H1 (cell line): ENCODE data around the gene FAM186B. TPM values are rescaled to one million over a fixed set of nuclear protein-coding genes. Genes with fewer than 3 reads are reported as not detected.

ENCODE experiments used
- CTCF ChIA-PET: fragments of 300-600 bp; sonication (Branson Sonifier 250); formaldehyde crosslinking; loops from one replicate; lab custom pipeline; 2021; ENCODE audit not compliant: partially characterized antibody; lab: Charles Lee
- POLR2A ChIA-PET: fragments of 300-600 bp; sonication (Branson Sonifier 250); formaldehyde crosslinking; loops from one replicate; lab custom pipeline; 2021; ENCODE audit warnings: inconsistent platforms; ENCODE audit not compliant: partially characterized antibody; lab: Charles Lee
- DNase-seq, 2 experiments: peaks; one replicate each; pipeline versions ENCODE4 v3.0.0 to v3.0.0-alpha.2; 2010 to 2022; ENCODE audit warnings: low spot score in 2 of 2, low read depth in 1 of 2, mixed read lengths in 1 of 2
- FAIRE-seq: peaks from 2 replicates; lab custom pipeline; 2011; peaks lifted over from hg19 to GRCh38; lab: Jason Lieb, UNC
- H2AFZ ChIP-seq: 2 replicates; pipeline ENCODE4 v1.8.1; 2012; ENCODE audit warnings: low read length, inconsistent platforms
- H2AK5ac ChIP-seq: 2 replicates; pipeline ENCODE4 v1.6.1; 2013; ENCODE audit warnings: low read depth, low read length
- H2BK120ac ChIP-seq: replicated peaks from 2 replicates; pipeline ENCODE3; 2013; ENCODE audit warnings: low read depth, low read length, inconsistent platforms
- H2BK12ac ChIP-seq: 2 replicates; pipeline ENCODE4 v1.6.1; 2013; ENCODE audit warnings: low read depth, low read length
- H2BK15ac ChIP-seq: 2 replicates; pipeline ENCODE4 v1.6.1; 2013; ENCODE audit warnings: low read length
- H2BK20ac ChIP-seq: 2 replicates; pipeline ENCODE4 v1.6.1; 2013; ENCODE audit warnings: low read length
- H2BK5ac ChIP-seq: 2 replicates; pipeline ENCODE4 v1.6.1; 2013; ENCODE audit warnings: low read depth, low read length
- H3K14ac ChIP-seq: 2 replicates; pipeline ENCODE4 v1.6.1; 2013; ENCODE audit warnings: inconsistent platforms; ENCODE audit not compliant: insufficient read length
- H3K18ac ChIP-seq: 2 replicates; pipeline ENCODE4 v1.6.1; 2013; ENCODE audit warnings: low read length; ENCODE audit errors: extremely low read depth
- H3K23ac ChIP-seq: 2 replicates; pipeline ENCODE4 v1.6.1; 2013; ENCODE audit warnings: inconsistent platforms; ENCODE audit not compliant: insufficient read length
- H3K23me2 ChIP-seq: 2 replicates; pipeline ENCODE4 v1.6.1; 2013; ENCODE audit warnings: low read depth, low read length
- H3K27ac ChIP-seq: 2 replicates; pipeline ENCODE4 v1.6.1; 2011; ENCODE audit warnings: low read depth, low read length, inconsistent platforms
- H3K27me3 ChIP-seq, 4 experiments: replicated peaks in 1 of 4; 1 replicate in 1 of 4; 2 replicates in 3 of 4; pipeline versions ENCODE4 v1.6.1 to v1.8.1; 2011 to 2013; ENCODE audit warnings: low read length in 3 of 4, mild to moderate bottlenecking in 3 of 4, inconsistent platforms in 2 of 4, mixed read lengths in 2 of 4, moderate library complexity in 1 of 4; ENCODE audit not compliant: control insufficient read depth in 3 of 4, insufficient read depth in 3 of 4; ENCODE audit errors: extremely low read depth in 1 of 4
- H3K36me3 ChIP-seq, 4 experiments: 2 replicates each; pipeline versions ENCODE4 v1.6.1 to v1.8.1; 2011 to 2013; ENCODE audit warnings: mild to moderate bottlenecking in 4 of 4, low read length in 3 of 4, moderate library complexity in 2 of 4, control low read depth in 1 of 4, inconsistent platforms in 1 of 4; ENCODE audit not compliant: insufficient read depth in 4 of 4, control insufficient read depth in 2 of 4
- H3K4ac ChIP-seq: replicated peaks from 2 replicates; pipeline ENCODE3; 2013; ENCODE audit warnings: low read length, low read depth, mixed read lengths, inconsistent platforms; ENCODE audit not compliant: insufficient read length
- H3K4me1 ChIP-seq, 4 experiments: replicated peaks in 1 of 4; 1 replicate in 1 of 4; 2 replicates in 3 of 4; pipeline versions ENCODE4 v1.6.1 to v1.8.1; 2011 to 2013; ENCODE audit warnings: low read length in 3 of 4, inconsistent platforms in 2 of 4, mixed read lengths in 1 of 4; ENCODE audit not compliant: insufficient read depth in 4 of 4, control insufficient read depth in 3 of 4
- H3K4me2 ChIP-seq, 2 experiments: 2 replicates each; pipeline versions ENCODE4 v1.6.1 to v1.8.1; 2011 to 2013; ENCODE audit warnings: low read depth in 2 of 2, low read length in 2 of 2, control low read depth in 1 of 2, inconsistent platforms in 1 of 2, mild to moderate bottlenecking in 1 of 2; ENCODE audit not compliant: insufficient read depth in 1 of 2
- H3K4me3 ChIP-seq, 4 experiments: fragments of 200-600, 300-600 bp in 1 of 4; sonication (generic), shearing (Covaris generic), sonication (Bioruptor Twin) in 1 of 4; 2 replicates each; pipeline versions ENCODE4 v1.5.1 to v1.8.1; 2011 to 2016; ENCODE audit warnings: low read length in 4 of 4, low read depth in 3 of 4, control low read depth in 2 of 4, inconsistent platforms in 2 of 4, mild to moderate bottlenecking in 2 of 4, mixed read lengths in 1 of 4, moderate library complexity in 1 of 4; ENCODE audit not compliant: insufficient read depth in 2 of 4; ENCODE audit errors: extremely low read depth in 1 of 4
- H3K56ac ChIP-seq: replicated peaks from 2 replicates; pipeline ENCODE3; 2013; ENCODE audit warnings: low read depth, mild to moderate bottlenecking, mixed read lengths, low read length, inconsistent platforms; ENCODE audit not compliant: insufficient read length
- H3K79me1 ChIP-seq: 2 replicates; pipeline ENCODE4 v1.6.1; 2013; ENCODE audit warnings: low read depth, low read length, control low read depth
- H3K79me2 ChIP-seq, 2 experiments: 2 replicates each; pipeline versions ENCODE4 v1.6.1 to v1.8.1; 2012 to 2013; ENCODE audit warnings: low read length in 2 of 2, mild to moderate bottlenecking in 2 of 2, inconsistent platforms in 1 of 2; ENCODE audit not compliant: insufficient read depth in 2 of 2, control insufficient read depth in 1 of 2
- H3K9ac ChIP-seq, 4 experiments: replicated peaks in 1 of 4; 1 replicate in 1 of 4; 2 replicates in 3 of 4; pipeline versions ENCODE4 v1.6.1 to v1.8.1; 2011 to 2013; ENCODE audit warnings: low read depth in 3 of 4, low read length in 3 of 4, control low read depth in 2 of 4, mild to moderate bottlenecking in 2 of 4, moderate library complexity in 2 of 4, inconsistent platforms in 1 of 4; ENCODE audit errors: extremely low read depth in 1 of 4
- H3K9me3 ChIP-seq, 2 experiments: 2 replicates each; pipeline versions ENCODE4 v1.6.1 to v1.8.1; 2012 to 2013; ENCODE audit warnings: mild to moderate bottlenecking in 2 of 2, moderate library complexity in 2 of 2, control low read depth in 1 of 2, inconsistent platforms in 1 of 2, low read depth in 1 of 2, low read length in 1 of 2, mixed read lengths in 1 of 2; ENCODE audit not compliant: insufficient read depth in 2 of 2
- H4K20me1 ChIP-seq, 2 experiments: replicated peaks in 1 of 2; 2 replicates each; pipeline versions ENCODE3 to v1.8.1; 2011 to 2013; ENCODE audit warnings: inconsistent platforms in 2 of 2, low read length in 2 of 2, mild to moderate bottlenecking in 1 of 2; ENCODE audit not compliant: insufficient read depth in 2 of 2, control insufficient read depth in 1 of 2
- H4K5ac ChIP-seq: 2 replicates; pipeline ENCODE4 v1.6.1; 2013; ENCODE audit warnings: low read length, low read depth, mixed read lengths, inconsistent platforms; ENCODE audit not compliant: insufficient read length
- H4K8ac ChIP-seq: 2 replicates; pipeline ENCODE4 v1.8.0; 2013; ENCODE audit warnings: mild to moderate bottlenecking, moderate library complexity, low read length, inconsistent platforms; ENCODE audit not compliant: insufficient read depth; ENCODE audit errors: extremely low read depth
- H4K91ac ChIP-seq: replicated peaks from 2 replicates; pipeline ENCODE3; 2013; ENCODE audit warnings: low read length, mixed read lengths, inconsistent platforms; ENCODE audit not compliant: insufficient read length
- HDAC2 ChIP-seq, 2 experiments: fragments of 300-600 bp in 1 of 2; sonication (generic) in 1 of 2; IDR thresholded peaks; 2 replicates each; pipeline ENCODE4 v1.6.1; 2011 to 2012; ENCODE audit warnings: low read depth in 2 of 2, low read length in 2 of 2, mild to moderate bottlenecking in 2 of 2, moderate library complexity in 2 of 2, borderline replicate concordance in 1 of 2, inconsistent platforms in 1 of 2
- WGBS, 2 experiments: shearing (Covaris generic) in 1 of 2; methylation state at CpG; one replicate each; pipeline versions ENCODE4 v1.1.6 to v1.1.7; 2013 to 2015; ENCODE audit warnings: low lambda C conversion rate in 2 of 2, mixed read lengths in 2 of 2, inconsistent platforms in 1 of 2, low coverage in 1 of 2, missing lambda C conversion rate in 1 of 2; ENCODE audit not compliant: insufficient replicate concordance in 2 of 2, insufficient coverage in 1 of 2, insufficient read length in 1 of 2; ENCODE audit errors: extremely low coverage in 1 of 2, missing lambda C conversion rate in 1 of 2; 5-methylcytosine and 5-hydroxymethylcytosine counted together
- polyA plus RNA-seq, 7 experiments: library from polyadenylated mRNA; depleted of rRNA in 3 of 7; stranded (reverse) in 5 of 7; unstranded in 2 of 7; fragments of >200 nt in 5 of 7; fragments of 200-250 nt in 2 of 7; gene quantifications; 1 replicate in 5 of 7; 2 replicates in 1 of 7; 4 replicates in 1 of 7; pipeline versions ENCODE4 v1.2.1 to v1.2.3, GENCODE V29; 2011 to 2013; ENCODE audit warnings: missing spikeins in 2 of 7, mixed read lengths in 2 of 7
- total RNA-seq: library from RNA; stranded (reverse); fragmentation: NEBNext Ultra II Directional; extraction: Animal tissue kit (Norgen Biotek cat#: 25700); gene quantifications from 2 replicates; pipeline ENCODE4 v1.2.1, GENCODE V29; 2021

Gene FAM186B
- total and polyA plus RNA-seq, 2 of the 8 experiments (the other 6 are each of a cell fraction or from before 2014, with no cell fraction given): 0.12 to 0.73 TPM

DNA sequence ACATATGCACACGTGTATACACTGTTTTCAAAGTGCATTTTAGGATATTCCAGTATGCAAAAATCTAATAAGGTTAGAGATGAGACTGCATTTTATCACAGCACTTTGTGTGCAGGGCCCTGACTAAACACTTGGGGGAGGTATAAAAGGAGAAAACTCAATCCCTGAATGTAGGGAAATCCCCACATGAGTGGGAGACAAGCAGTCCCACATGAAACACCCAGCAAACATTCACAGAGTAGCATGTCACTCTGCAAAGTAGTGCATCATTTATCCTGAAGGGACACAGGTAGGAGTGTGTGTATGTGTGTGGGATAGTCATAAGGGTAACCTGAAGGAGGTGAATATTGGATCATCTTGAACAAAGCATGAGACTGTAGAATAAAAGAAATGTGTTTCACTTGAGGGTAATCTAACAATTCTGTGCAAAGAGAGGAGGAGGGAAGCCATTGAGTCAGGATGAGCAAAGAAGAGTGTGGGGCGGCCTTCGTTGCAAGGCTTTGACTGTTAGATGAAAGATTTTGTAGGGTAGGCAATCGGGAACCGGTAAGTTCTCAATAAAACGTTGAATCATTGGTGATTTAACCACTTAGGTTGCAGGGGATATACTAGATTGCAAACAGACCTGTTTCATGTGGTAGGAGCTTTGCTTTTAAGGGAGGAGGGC lies 20.9 kb upstream of the FAM186B start:
- no peak overlapping the region for H4K5ac ChIP-seq
- H4K91ac ChIP-seq: no peak overlapping the region
- 91% methylated on average over 6 of the region's 6 CpGs; no CpG with 5 or more reads in 1 of the 2 experiments for WGBS, 2 experiments
- no peak for DNase-seq
- ChIA-PET POLR2A (interaction anchor here (0.6 to 3.0 kb wide), 3 partner anchors 10 to 115 kb away, joined by 3 to 13 read pairs (median 8); partner anchors contain the start of gene TMBIM6), CTCF (interaction anchor here (0.6 to 4.3 kb wide), 6 partner anchors 9 to 331 kb away, joined by 3 to 15 read pairs (median 4); partner anchors contain the start of gene PRPH)
- no peak overlapping the region for H2BK120ac ChIP-seq
- H3K56ac ChIP-seq: no peak overlapping the region
- H3K79me2 ChIP-seq: no peaks in the 10 kb centered on the region
- H3K4ac ChIP-seq: no peak overlapping the region
- no peak overlapping the region for H3K27ac ChIP-seq
- H2BK5ac ChIP-seq: no peak overlapping the region
- H2BK15ac ChIP-seq: no peak overlapping the region
- no peak for TF ChIP-seq HDAC2 (IDR thresholded peaks at IDR 0.05; ENCODE audit: borderline replicate concordance in 1 of 2, low read depth in 2 of 2, low read length in 2 of 2)
- no peaks in the 10 kb centered on the region for H4K20me1 ChIP-seq
- no peaks in the 10 kb centered on the region for H3K79me1 ChIP-seq
- H2AK5ac ChIP-seq: no peak overlapping the region
- H2AFZ ChIP-seq: no peak overlapping the region
- H2BK20ac ChIP-seq: no peak overlapping the region
- no peaks in the 10 kb centered on the region for H3K36me3 ChIP-seq
- H3K4me3 ChIP-seq: no peak overlapping the region
- no peaks in the 10 kb centered on the region for H3K9me3 ChIP-seq
- H3K23ac ChIP-seq: no peak overlapping the region
- no peak overlapping the region for H3K18ac ChIP-seq
- no peak overlapping the region for H4K8ac ChIP-seq
- H3K27me3 ChIP-seq: no peaks in the 10 kb centered on the region
- FAIRE-seq: no peak
- no peak overlapping the region for H3K4me2 ChIP-seq
- peaks cover 0 to 7% (median 3%) of the 10 kb centered on the region in 4 experiments; a peak in 6 of 7 replicates for H3K4me1 ChIP-seq
- no peak overlapping the region for H3K9ac ChIP-seq
- H3K14ac ChIP-seq: no peak overlapping the region
- H2BK12ac ChIP-seq: no peak overlapping the region
- peaks cover 15% of the 10 kb centered on the region; the same call in 1 of the 2 replicates for H3K23me2 ChIP-seq
